SK-N-SH (cell line): ENCODE results near the gene ANGPTL4. TPM values are rescaled to one million over a fixed set of nuclear protein-coding genes. Genes with fewer than 3 reads are reported as not detected.

Source experiments
- CTCF ChIA-PET: fragments of 300-600, 350-600 bp; formaldehyde crosslinking; extraction: SDS; loops from one replicate; lab custom pipeline; 2021; lab: Yijun Ruan, JAX
- POLR2A ChIA-PET: fragments of 350-600 bp; sonication (Branson Sonifier 250); formaldehyde crosslinking; extraction: SDS; loops from one replicate; lab custom pipeline; 2020; ENCODE audit warnings: antibody characterized with exemption, inconsistent platforms; lab: Yijun Ruan, JAX
- DNase-seq: peaks from one replicate; pipeline ENCODE4 v3.0.0; 2012
- H2AFZ ChIP-seq: fragments of 200-600 bp; sonication (generic); 2 replicates; pipeline ENCODE4 v1.8.1; 2016; ENCODE audit warnings: antibody characterized with exemption, mild to moderate bottlenecking, low read depth
- H3F3A ChIP-seq: fragments of 200-600 bp; sonication (generic); replicated peaks from 2 replicates; pipeline ENCODE3; 2016; ENCODE audit warnings: antibody characterized with exemption, mild to moderate bottlenecking; ENCODE audit not compliant: insufficient read depth
- H3K27ac ChIP-seq, 2 experiments: fragments of 200-500 bp in 1 of 2; fragments of 200-600 bp in 1 of 2; sonication (Bioruptor generic) in 1 of 2; sonication (generic), shearing (Covaris generic) in 1 of 2; 2 replicates each; pipeline versions ENCODE4 v1.5.1 to v1.6.1; 2014 to 2016; ENCODE audit warnings: low read depth in 2 of 2, inconsistent platforms in 1 of 2, low read length in 1 of 2, mild to moderate bottlenecking in 1 of 2, mixed read lengths in 1 of 2
- H3K27me3 ChIP-seq: fragments of 200-600 bp; sonication (generic), shearing (Covaris generic); 2 replicates; pipeline ENCODE4 v1.6.1; 2016; ENCODE audit warnings: mixed run types; ENCODE audit not compliant: insufficient read depth
- H3K36me3 ChIP-seq, 2 experiments: fragments of 200-500 bp in 1 of 2; fragments of 200-600 bp in 1 of 2; sonication (Bioruptor generic) in 1 of 2; sonication (generic) in 1 of 2; replicated peaks in 1 of 2; 2 replicates each; pipeline versions ENCODE3 to v1.5.1; 2014 to 2016; ENCODE audit warnings: low read length in 1 of 2, mild to moderate bottlenecking in 1 of 2; ENCODE audit not compliant: insufficient read depth in 2 of 2, control insufficient read depth in 1 of 2
- H3K4me1 ChIP-seq, 2 experiments: fragments of 200-500 bp in 1 of 2; fragments of 200-600 bp in 1 of 2; sonication (Bioruptor generic) in 1 of 2; sonication (generic), shearing (Covaris generic) in 1 of 2; 2 replicates each; pipeline versions ENCODE4 v1.5.1 to v1.6.1; 2014 to 2016; ENCODE audit warnings: low read depth in 1 of 2, low read length in 1 of 2, mixed run types in 1 of 2; ENCODE audit not compliant: insufficient read depth in 2 of 2, control insufficient read depth in 1 of 2
- H3K4me2 ChIP-seq: fragments of 200-600 bp; sonication (generic), shearing (Covaris generic); 2 replicates; pipeline ENCODE4 v1.6.1; 2017; ENCODE audit warnings: mixed run types
- H3K4me3 ChIP-seq, 2 experiments: fragments of 200-500 bp in 1 of 2; fragments of 200-600 bp in 1 of 2; sonication (Bioruptor generic) in 1 of 2; sonication (generic), shearing (Covaris generic) in 1 of 2; 2 replicates each; pipeline versions ENCODE4 v1.5.1 to v1.8.1; 2014 to 2016; ENCODE audit warnings: low read depth in 2 of 2, inconsistent platforms in 1 of 2, low read length in 1 of 2, mild to moderate bottlenecking in 1 of 2, mixed read lengths in 1 of 2, moderate library complexity in 1 of 2
- H3K79me2 ChIP-seq: fragments of 200-600 bp; sonication (generic); 2 replicates; pipeline ENCODE4 v1.8.1; 2017; ENCODE audit warnings: mild to moderate bottlenecking; ENCODE audit not compliant: insufficient read depth
- H3K9ac ChIP-seq: fragments of 200-600 bp; sonication (generic); 2 replicates; pipeline ENCODE4 v1.6.1; 2017; ENCODE audit warnings: mixed run types
- H3K9me2 ChIP-seq: fragments of 200-600 bp; sonication (generic); 2 replicates; pipeline ENCODE4 v1.6.1; 2017; ENCODE audit warnings: mixed run types
- H3K9me3 ChIP-seq: fragments of 200-600 bp; sonication (generic); 2 replicates; pipeline ENCODE4 v1.6.1; 2017; ENCODE audit warnings: mixed run types, mild to moderate bottlenecking, moderate library complexity
- H4K20me1 ChIP-seq: fragments of 200-600 bp; sonication (generic); 2 replicates; pipeline ENCODE4 v1.6.1; 2017; ENCODE audit warnings: mild to moderate bottlenecking, mixed run types; ENCODE audit not compliant: insufficient read depth
- CHD2 ChIP-seq: fragments of 150-350 bp; IDR thresholded peaks from 2 replicates; pipeline ENCODE4 v1.6.1; 2018; ENCODE audit warnings: low read length; ENCODE audit not compliant: partially characterized antibody
- ELF1 ChIP-seq: IDR thresholded peaks from 2 replicates; pipeline ENCODE4 v1.4.0; 2012
- FOSL2 ChIP-seq: IDR thresholded peaks from 2 replicates; pipeline ENCODE4 v1.4.0; 2012; ENCODE audit warnings: low read depth, mild to moderate bottlenecking, moderate library complexity, borderline replicate concordance
- FOXM1 ChIP-seq: IDR thresholded peaks from 2 replicates; pipeline ENCODE4 v1.4.0; 2012; ENCODE audit warnings: low read depth, mild to moderate bottlenecking
- GABPA ChIP-seq: IDR thresholded peaks from 2 replicates; pipeline ENCODE4 v1.4.0; 2012; ENCODE audit warnings: low read depth, mild to moderate bottlenecking
- JUND ChIP-seq: IDR thresholded peaks from 2 replicates; pipeline ENCODE4 v1.4.0; 2012
- MAX ChIP-seq: IDR thresholded peaks from 2 replicates; pipeline ENCODE4 v1.4.0; 2012; ENCODE audit warnings: low read depth
- MEF2A ChIP-seq: IDR thresholded peaks from 2 replicates; pipeline ENCODE4 v1.4.0; 2012; ENCODE audit warnings: low read depth, borderline replicate concordance
- MXI1 ChIP-seq: IDR thresholded peaks from 2 replicates; pipeline ENCODE4 v1.6.1; 2012; ENCODE audit warnings: mild to moderate bottlenecking, low read depth, low read length, improper control_type of control experiment
- NFIC ChIP-seq: IDR thresholded peaks from 2 replicates; pipeline ENCODE4 v1.4.0; 2012; ENCODE audit warnings: borderline replicate concordance
- POLR2AphosphoS5 ChIP-seq: IDR thresholded peaks from 2 replicates; pipeline ENCODE4 v1.6.1; 2012; ENCODE audit warnings: low read depth, low read length
- RAD21 ChIP-seq: IDR thresholded peaks from 2 replicates; pipeline ENCODE4 v1.6.1; 2012; ENCODE audit warnings: mild to moderate bottlenecking, low read length
- RCOR1 ChIP-seq: fragments of 150-350 bp; IDR thresholded peaks from 2 replicates; pipeline ENCODE4 v1.6.1; 2017; ENCODE audit warnings: antibody characterized with exemption, low read length
- RXRA ChIP-seq: IDR thresholded peaks from 2 replicates; pipeline ENCODE4 v1.4.0; 2012; ENCODE audit warnings: low read depth, mild to moderate bottlenecking, borderline replicate concordance
- SIN3A ChIP-seq: IDR thresholded peaks from 2 replicates; pipeline ENCODE4 v1.6.1; 2012; ENCODE audit warnings: low read depth, mild to moderate bottlenecking, low read length, moderate library complexity, borderline replicate concordance
- SMC3 ChIP-seq: IDR thresholded peaks from 2 replicates; pipeline ENCODE4 v1.6.1; 2012; ENCODE audit warnings: low read depth, low read length, improper control_type of control experiment
- TAF1 ChIP-seq: IDR thresholded peaks from 2 replicates; pipeline ENCODE4 v1.6.1; 2012; ENCODE audit warnings: low read depth, mild to moderate bottlenecking, low read length, moderate library complexity, borderline replicate concordance
- TCF12 ChIP-seq: IDR thresholded peaks from 2 replicates; pipeline ENCODE4 v1.4.0; 2012
- USF1 ChIP-seq: IDR thresholded peaks from 2 replicates; pipeline ENCODE4 v1.4.0; 2012; ENCODE audit warnings: low read depth, borderline replicate concordance
- YY1 ChIP-seq: IDR thresholded peaks from 2 replicates; pipeline ENCODE4 v1.4.0; 2012; ENCODE audit warnings: low read depth, mild to moderate bottlenecking
- WGBS: methylation state at CpG from one replicate; pipeline ENCODE4 v1.1.6; 2017; ENCODE audit warnings: low lambda C conversion rate; 5-methylcytosine and 5-hydroxymethylcytosine counted together
- polyA plus RNA-seq, 3 experiments: library from polyadenylated mRNA; depleted of rRNA; stranded (reverse); fragments of >200 nt; gene quantifications; 2 replicates each; pipeline ENCODE4 v1.2.3, GENCODE V29; 2012
- TF ChIP-seq, protein P1 (sequence below): fragments of 150-350 bp; IDR thresholded peaks from 2 replicates; pipeline ENCODE4 v1.6.1; 2016; ENCODE audit warnings: mild to moderate bottlenecking, low read depth, low read length
- TF ChIP-seq, protein P2 (sequence below): fragments of 150-350 bp; IDR thresholded peaks from 2 replicates; pipeline ENCODE4 v1.6.1; 2017; ENCODE audit warnings: antibody characterized with exemption, low read length, low read depth, borderline replicate concordance

Gene ANGPTL4
- polyA plus RNA-seq, 1 of the 3 experiments (the other 2 are of a cell fraction): 62.5 TPM

DNA sequence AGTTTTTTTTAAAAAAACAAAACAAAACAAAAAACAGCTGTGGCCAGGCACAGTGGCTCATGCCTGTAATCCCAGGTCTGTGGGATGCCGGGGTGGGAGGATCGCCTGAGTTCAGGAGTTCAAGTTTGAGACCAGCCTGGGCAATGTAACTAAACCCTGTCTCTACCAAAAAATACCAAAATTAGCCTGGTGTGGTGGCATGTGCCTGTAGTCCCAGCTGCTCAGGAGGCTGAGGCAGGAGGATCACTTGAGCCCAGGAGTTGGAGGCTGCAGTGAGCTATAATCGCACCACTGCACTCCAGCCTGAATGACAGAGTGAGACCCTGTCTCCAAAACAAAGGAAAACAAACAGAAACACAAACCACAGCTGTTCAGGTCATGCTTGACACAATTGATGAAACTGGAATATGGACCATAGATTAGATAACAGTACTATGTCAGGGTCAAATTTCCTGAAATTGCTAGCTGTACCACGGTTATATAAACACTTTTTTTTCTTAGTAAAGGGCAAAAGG lies 6.9 kb upstream of the ANGPTL4 start:
- no peaks in the 10 kb centered on the region for H3K9me2 ChIP-seq
- ChIA-PET POLR2A (interaction anchor here (0.5 kb wide), 1 partner anchor 327 kb away, joined by 3 read pairs; no protein-coding TSS in a partner anchor), CTCF (no interaction called here)

DNA sequence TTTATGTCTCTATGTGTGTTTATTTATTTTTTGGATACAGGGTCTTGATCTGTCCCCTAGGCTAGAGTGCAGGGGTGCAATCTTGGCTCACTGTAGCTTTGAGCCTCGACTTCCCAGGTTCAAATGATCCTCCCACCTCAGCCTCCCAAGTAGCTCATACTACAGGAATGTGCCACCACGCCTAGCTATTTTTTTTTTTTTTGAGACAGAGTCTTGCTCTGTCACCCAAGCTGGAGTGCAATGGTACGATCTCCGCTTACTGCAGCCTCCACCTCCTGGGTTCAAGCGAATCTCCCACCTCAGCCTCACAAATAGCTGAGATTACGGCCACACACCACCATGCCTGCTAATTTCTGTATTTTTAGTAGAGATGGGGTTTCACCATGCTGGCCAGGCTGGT lies 5.0 kb upstream of the ANGPTL4 start:
- H3K4me1 ChIP-seq: peaks cover 15 to 28% of the 10 kb centered on the region in 2 experiments; a peak in 3 of 4 replicates
- no peak overlapping the region for H3K4me3 ChIP-seq
- H3K4me2 ChIP-seq: no peak overlapping the region
- no peaks in the 10 kb centered on the region for H4K20me1 ChIP-seq
- CTCF ChIA-PET: no interaction called here
- peaks cover 46% of the 10 kb centered on the region for H3F3A ChIP-seq
- TF ChIP-seq SMC3 (no peak), YY1 (no peak), USF1 (no peak), TAF1 (no peak), SIN3A (no peak), ELF1 (no peak), MXI1 (no peak), CHD2 (no peak), FOXM1 (no peak), FOSL2 (no peak), RCOR1 (no peak), GABPA (no peak), MEF2A (no peak)
- TF ChIP-seq, protein P1, sequence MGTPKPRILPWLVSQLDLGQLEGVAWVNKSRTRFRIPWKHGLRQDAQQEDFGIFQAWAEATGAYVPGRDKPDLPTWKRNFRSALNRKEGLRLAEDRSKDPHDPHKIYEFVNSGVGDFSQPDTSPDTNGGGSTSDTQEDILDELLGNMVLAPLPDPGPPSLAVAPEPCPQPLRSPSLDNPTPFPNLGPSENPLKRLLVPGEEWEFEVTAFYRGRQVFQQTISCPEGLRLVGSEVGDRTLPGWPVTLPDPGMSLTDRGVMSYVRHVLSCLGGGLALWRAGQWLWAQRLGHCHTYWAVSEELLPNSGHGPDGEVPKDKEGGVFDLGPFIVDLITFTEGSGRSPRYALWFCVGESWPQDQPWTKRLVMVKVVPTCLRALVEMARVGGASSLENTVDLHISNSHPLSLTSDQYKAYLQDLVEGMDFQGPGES: no peak
- TF ChIP-seq, protein P2, sequence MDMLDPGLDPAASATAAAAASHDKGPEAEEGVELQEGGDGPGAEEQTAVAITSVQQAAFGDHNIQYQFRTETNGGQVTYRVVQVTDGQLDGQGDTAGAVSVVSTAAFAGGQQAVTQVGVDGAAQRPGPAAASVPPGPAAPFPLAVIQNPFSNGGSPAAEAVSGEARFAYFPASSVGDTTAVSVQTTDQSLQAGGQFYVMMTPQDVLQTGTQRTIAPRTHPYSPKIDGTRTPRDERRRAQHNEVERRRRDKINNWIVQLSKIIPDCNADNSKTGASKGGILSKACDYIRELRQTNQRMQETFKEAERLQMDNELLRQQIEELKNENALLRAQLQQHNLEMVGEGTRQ: no peak
- H3K79me2 ChIP-seq: peaks cover 5% of the 10 kb centered on the region; the same call in 1 of the 2 replicates
- no peak overlapping the region for H3K9ac ChIP-seq
- H3K36me3 ChIP-seq: no peaks in the 10 kb centered on the region
- no peak for DNase-seq
- POLR2A ChIA-PET: no interaction called here
- no peak overlapping the region for H2AFZ ChIP-seq
- H3K27ac ChIP-seq: no peak overlapping the region
- no peaks in the 10 kb centered on the region for H3K9me2 ChIP-seq
- no peaks in the 10 kb centered on the region for H3K9me3 ChIP-seq
- no peaks in the 10 kb centered on the region for H3K27me3 ChIP-seq
- 90% methylated on average over 6 of the region's 6 CpGs for WGBS

More for the DNA sequence above, 6.9 kb upstream of the ANGPTL4 start:
- Histone ChIP-seq H4K20me1 (no peaks in the 10 kb centered on the region), H2AFZ (no peak overlapping the region), H3K4me1 (peaks cover 5 to 15% of the 10 kb centered on the region in 2 experiments; a peak in 3 of 4 replicates), H3K27me3 (no peaks in the 10 kb centered on the region), H3F3A (peaks cover 32% of the 10 kb centered on the region)
- TF ChIP-seq POLR2AphosphoS5 (no peak), FOXM1 (no peak), MAX (no peak), NFIC (no peak), RAD21 (no peak), FOSL2 (no peak), YY1 (no peak), RXRA (no peak), MEF2A (no peak), JUND (no peak), TCF12 (no peak)
- TF ChIP-seq, protein P1: no peak
- TF ChIP-seq, protein P2: no peak
- TF ChIP-seq, all 33 proteins: peak for 0
- no peak overlapping the region for H3K4me2 ChIP-seq
- DNase-seq: no peak
- H3K9me3 ChIP-seq: no peaks in the 10 kb centered on the region
- no peak overlapping the region for H3K4me3 ChIP-seq
- H3K79me2 ChIP-seq: peaks cover 5% of the 10 kb centered on the region; the same call in 1 of the 2 replicates
- no peaks in the 10 kb centered on the region for H3K36me3 ChIP-seq
- H3K27ac ChIP-seq: peak overlapping the region in 1 of 2 experiments; percentile 92; a peak in 1 of 4 replicates
- H3K9ac ChIP-seq: no peak overlapping the region
- WGBS: 82% methylated on average over 4 of the region's 4 CpGs
